NCI-H1417 (cell line): ENCODE data around the gene ZNF428.

ENCODE experiments used
- DNase-seq, 3 experiments: peaks; one replicate each; lab custom pipeline; 2025; lab: John Stamatoyannopoulos, UW

Gene ZNF428

GRCh38 chr19:43562226-43562697 is 57.2 kb downstream of the ZNF428 start:
- no peak for DNase-seq

- DNase-seq = no peak
Measured at GRCh38 chr19:43561139-43561970, 58.1 kb downstream of the ZNF428 start.

DNA sequence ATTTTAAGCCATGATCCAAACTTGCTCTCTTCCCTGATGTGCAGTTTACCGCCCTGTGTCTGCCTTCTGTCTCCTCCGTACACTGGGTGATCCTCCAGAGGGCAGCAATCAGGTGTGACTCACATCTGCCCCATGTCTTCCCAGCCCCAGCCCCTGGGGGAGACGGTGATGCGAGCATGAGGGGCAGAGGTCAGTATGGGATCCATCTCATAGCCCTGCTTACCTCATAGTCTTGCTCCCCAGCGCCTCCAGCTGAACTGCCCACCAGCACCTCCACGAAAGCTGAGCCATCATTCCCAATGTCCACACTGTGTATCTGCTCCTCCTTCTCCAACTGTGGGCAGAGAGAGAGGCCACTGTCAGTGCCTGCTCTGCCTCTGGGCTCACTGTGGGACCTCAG is 58.7 kb downstream of the ZNF428 start:
- no peak for DNase-seq
